Measurements from ENCODE around the gene SUMO4.

Gene SUMO4

DNA sequence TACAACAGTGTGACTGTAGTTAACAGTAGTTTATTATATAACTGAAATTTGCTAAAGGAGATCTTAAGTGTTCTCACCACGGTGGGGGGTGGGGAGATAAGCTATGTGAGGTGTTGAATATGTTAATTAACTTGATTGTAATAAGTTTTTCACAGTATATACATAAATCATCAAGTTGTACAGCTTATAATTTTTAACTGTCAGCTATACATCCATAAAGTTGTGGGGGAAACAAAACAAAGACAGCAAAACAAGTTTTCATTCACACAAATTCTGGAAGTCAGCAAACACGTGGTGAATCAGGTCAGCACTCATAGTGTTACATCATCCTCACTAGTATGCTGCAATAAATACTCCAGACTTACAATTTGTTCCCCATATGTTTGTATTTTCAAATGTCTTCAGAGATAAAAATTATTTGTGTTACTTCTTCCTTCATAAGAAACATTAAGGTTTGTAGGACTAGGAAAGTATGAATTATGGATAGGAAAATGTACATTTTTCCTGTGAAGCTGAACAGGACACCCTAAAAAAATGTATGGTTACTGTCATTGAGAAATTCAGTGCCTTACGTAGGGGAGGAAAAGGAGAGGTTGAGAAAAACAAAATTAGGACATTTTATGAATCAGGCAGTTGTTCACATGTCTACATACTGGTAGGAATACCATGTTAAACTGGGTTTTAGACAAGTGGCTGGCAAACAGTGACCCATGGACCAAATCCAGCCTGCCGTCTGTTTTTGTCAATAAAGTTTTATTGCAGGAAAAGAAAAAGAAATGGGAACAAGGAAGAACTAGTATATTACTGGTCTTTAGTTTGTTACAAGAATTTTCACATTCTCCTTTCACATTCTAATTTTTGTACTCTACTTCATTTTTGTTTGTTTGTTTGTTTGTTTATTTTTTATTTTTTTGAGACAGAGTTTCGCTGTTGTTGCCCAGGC, 6.0 kb downstream of the SUMO4 start:
- Mint-ChIP-seq H3K36me3 (ENCODE audit: low read depth) (peaks cover 65% of the 10 kb centered on the region), H3K27ac (no peak overlapping the region), H3K4me1 (peaks cover 4% of the 10 kb centered on the region), H3K9me3 (no peaks in the 10 kb centered on the region), H3K4me3 (no peak overlapping the region), H3K27me3 (ENCODE audit: low read depth) (no peaks in the 10 kb centered on the region)
- TF ChIP-seq, protein P1, sequence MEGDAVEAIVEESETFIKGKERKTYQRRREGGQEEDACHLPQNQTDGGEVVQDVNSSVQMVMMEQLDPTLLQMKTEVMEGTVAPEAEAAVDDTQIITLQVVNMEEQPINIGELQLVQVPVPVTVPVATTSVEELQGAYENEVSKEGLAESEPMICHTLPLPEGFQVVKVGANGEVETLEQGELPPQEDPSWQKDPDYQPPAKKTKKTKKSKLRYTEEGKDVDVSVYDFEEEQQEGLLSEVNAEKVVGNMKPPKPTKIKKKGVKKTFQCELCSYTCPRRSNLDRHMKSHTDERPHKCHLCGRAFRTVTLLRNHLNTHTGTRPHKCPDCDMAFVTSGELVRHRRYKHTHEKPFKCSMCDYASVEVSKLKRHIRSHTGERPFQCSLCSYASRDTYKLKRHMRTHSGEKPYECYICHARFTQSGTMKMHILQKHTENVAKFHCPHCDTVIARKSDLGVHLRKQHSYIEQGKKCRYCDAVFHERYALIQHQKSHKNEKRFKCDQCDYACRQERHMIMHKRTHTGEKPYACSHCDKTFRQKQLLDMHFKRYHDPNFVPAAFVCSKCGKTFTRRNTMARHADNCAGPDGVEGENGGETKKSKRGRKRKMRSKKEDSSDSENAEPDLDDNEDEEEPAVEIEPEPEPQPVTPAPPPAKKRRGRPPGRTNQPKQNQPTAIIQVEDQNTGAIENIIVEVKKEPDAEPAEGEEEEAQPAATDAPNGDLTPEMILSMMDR (IDR thresholded peaks at IDR 0.05; ENCODE audit: unreplicated experiment in 3 of 3) = no peak

GRCh38 chr6:149409617-149410016, 9.6 kb downstream of the SUMO4 start:
- TF ChIP-seq, protein P1 (IDR thresholded peaks at IDR 0.05; ENCODE audit: unreplicated experiment in 3 of 3) = no peak
- H3K27me3 Mint-ChIP-seq (ENCODE audit: low read depth) = no peaks in the 10 kb centered on the region
- peaks cover 50% of the 10 kb centered on the region for H3K36me3 Mint-ChIP-seq (ENCODE audit: low read depth)
- H3K27ac Mint-ChIP-seq = no peak overlapping the region
- H3K4me1 Mint-ChIP-seq = peaks cover 4% of the 10 kb centered on the region
- H3K4me3 Mint-ChIP-seq = no peak overlapping the region
- H3K9me3 Mint-ChIP-seq = peaks cover 1% of the 10 kb centered on the region

DNA sequence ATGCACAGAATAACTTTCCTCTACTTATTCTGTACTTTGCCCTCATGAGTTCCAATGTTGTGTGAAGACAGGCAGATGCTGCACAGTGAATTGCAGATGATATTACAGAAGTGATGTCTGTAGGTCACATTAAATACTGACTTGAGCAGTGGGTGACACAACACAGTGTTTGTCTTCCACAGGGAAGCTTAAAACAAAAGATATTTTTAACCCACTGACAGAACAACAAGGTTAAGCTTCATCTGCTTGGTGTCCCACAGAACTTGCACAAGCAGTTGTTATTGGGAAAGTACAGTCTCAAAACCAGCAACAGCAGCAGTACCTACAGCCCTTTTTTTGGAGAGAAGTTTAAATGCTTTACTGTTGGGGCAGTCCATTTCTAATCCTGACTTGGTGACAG, 10.5 kb downstream of the SUMO4 start:
- H3K27me3 Mint-ChIP-seq (ENCODE audit: low read depth) = no peaks in the 10 kb centered on the region

DNA sequence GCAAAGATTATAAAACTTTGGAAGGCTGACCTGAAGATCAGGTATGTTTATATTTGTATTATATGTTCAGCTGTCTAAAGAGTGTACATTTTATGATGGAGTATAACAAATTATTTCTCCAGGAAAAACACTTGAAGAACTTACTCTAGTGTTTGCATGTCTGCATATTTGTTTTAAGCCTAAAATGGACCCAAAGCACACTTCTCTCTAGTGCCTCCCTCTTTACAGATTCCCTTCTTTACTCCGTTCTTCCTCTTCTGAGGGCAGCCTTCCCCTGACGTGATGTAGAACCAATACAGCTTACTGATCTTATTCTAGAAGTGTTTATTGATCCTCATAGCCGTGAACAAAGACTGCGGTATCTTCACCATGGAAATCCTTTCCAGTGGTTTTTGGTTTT, 13.9 kb downstream of the SUMO4 start:
- Mint-ChIP-seq H3K27me3 (ENCODE audit: low read depth) (no peaks in the 10 kb centered on the region), H3K27ac (no peak overlapping the region)

More for the DNA sequence above, 10.5 kb downstream of the SUMO4 start:
- TF ChIP-seq, protein P1 (IDR thresholded peaks at IDR 0.05; ENCODE audit: unreplicated experiment in 3 of 3) = no peak
- Mint-ChIP-seq H3K9me3 (peaks cover 8% of the 10 kb centered on the region), H3K4me3 (no peak overlapping the region), H3K36me3 (ENCODE audit: low read depth) (peaks cover 49% of the 10 kb centered on the region), H3K27ac (no peak overlapping the region), H3K4me1 (peaks cover 4% of the 10 kb centered on the region)

GRCh38 chr6:149414821-149415220, 14.8 kb downstream of the SUMO4 start:
- Mint-ChIP-seq H3K36me3 (ENCODE audit: low read depth) (peaks cover 51% of the 10 kb centered on the region), H3K4me3 (no peak overlapping the region), H3K27me3 (ENCODE audit: low read depth) (no peaks in the 10 kb centered on the region), H3K4me1 (peaks cover 4% of the 10 kb centered on the region), H3K27ac (no peak overlapping the region), H3K9me3 (peaks cover 18% of the 10 kb centered on the region)
- TF ChIP-seq, protein P1 (IDR thresholded peaks at IDR 0.05; ENCODE audit: unreplicated experiment in 3 of 3) = no peak

More for the DNA sequence above, 13.9 kb downstream of the SUMO4 start:
- no peak overlapping the region for H3K4me3 Mint-ChIP-seq
- TF ChIP-seq, protein P1 (IDR thresholded peaks at IDR 0.05; ENCODE audit: unreplicated experiment in 3 of 3) = no peak
- peaks cover 4% of the 10 kb centered on the region for H3K4me1 Mint-ChIP-seq
- H3K36me3 Mint-ChIP-seq (ENCODE audit: low read depth) = peaks cover 54% of the 10 kb centered on the region
- peaks cover 18% of the 10 kb centered on the region for H3K9me3 Mint-ChIP-seq
